ENCODE data around the gene SH3RF1. TPM values are rescaled to one million over a fixed set of nuclear protein-coding genes. Genes with fewer than 3 reads are reported as not detected.

The SH3RF1 gene
- total and polyA plus RNA-seq, 11 donors: 1.7 to 17.2 (median 8.9) TPM

DNA sequence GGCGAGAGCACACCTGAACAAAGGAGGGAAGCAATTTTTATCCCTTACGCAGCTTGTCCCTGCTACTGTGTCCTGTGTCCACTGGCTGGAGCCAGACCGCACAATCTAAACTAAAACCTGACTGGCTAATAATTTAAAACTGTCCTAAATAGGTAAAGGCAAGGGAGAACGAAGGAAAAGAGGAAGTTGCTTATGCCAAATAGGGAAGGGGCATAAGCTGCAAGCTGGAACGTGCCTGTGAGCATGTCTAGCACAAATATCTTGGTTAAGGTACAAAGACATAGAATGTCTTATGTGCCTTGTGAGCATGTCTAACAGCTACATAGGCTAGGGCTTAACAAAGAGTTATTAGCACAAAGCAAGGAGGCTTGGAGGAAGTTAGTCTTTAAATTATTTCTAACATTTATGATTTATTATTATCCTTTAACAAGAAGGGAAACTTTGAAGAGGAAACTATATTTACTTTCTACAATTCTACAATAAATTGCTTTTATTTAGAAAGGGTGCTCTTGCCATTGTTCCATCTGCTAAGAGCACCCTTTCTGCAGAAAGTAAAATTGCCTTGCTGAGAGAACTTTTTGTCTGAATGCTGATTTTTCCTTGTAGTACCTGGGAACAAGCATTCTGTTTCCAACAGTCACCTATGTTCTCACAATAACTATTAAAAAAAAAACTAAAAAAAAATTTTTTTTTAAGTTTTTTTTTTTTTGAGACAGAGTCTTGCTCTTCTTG lies 180.1 kb downstream of the SH3RF1 start:
- TF ChIP-seq, protein P1, sequence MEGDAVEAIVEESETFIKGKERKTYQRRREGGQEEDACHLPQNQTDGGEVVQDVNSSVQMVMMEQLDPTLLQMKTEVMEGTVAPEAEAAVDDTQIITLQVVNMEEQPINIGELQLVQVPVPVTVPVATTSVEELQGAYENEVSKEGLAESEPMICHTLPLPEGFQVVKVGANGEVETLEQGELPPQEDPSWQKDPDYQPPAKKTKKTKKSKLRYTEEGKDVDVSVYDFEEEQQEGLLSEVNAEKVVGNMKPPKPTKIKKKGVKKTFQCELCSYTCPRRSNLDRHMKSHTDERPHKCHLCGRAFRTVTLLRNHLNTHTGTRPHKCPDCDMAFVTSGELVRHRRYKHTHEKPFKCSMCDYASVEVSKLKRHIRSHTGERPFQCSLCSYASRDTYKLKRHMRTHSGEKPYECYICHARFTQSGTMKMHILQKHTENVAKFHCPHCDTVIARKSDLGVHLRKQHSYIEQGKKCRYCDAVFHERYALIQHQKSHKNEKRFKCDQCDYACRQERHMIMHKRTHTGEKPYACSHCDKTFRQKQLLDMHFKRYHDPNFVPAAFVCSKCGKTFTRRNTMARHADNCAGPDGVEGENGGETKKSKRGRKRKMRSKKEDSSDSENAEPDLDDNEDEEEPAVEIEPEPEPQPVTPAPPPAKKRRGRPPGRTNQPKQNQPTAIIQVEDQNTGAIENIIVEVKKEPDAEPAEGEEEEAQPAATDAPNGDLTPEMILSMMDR (IDR thresholded peaks at IDR 0.05): no peak
- TF ChIP-seq POLR2A (IDR thresholded peaks at IDR 0.05): no peak
- DNase-seq (no peak), ATAC-seq (no peak)
- H3K36me3 ChIP-seq: peaks cover 0 to 30% (median 8%) of the 10 kb centered on the region in 9 donors
- intact Hi-C loops (cut with DNase I): no loop called here
- WGBS, 4 donors: 93 to 97% (median 96%) methylated on average over 5 of the region's 5 CpGs
- H3K4me3 ChIP-seq: no peak overlapping the region
- H3K9me3 ChIP-seq: peaks cover 0 to 23% (median 14%) of the 10 kb centered on the region in 12 donors
- no peaks in the 10 kb centered on the region for H3K27me3 ChIP-seq
- no peak overlapping the region for H3K27ac ChIP-seq
- no peaks in the 10 kb centered on the region for H3K4me1 ChIP-seq

DNA sequence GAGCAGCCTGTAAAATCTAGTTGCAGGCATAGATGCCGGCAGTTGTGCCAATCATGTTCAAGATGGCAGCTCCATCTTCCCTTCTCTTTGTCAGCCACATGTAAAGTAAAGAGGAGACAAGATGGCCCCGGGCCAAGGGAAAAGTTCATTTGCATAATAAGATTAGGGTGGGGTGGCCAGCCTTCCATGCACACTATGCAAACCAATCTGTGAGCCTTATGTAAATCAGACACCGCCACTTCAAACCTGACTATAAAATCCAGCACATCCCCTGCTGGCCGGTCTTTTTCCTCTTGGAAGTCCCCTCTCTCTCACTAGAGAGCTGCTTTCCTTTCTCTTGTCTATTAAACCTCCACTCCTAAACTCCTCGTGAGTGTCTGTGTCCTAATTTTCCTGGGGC lies 181.8 kb downstream of the SH3RF1 start:
- Histone ChIP-seq H3K27ac (no peak overlapping the region), H3K9me3 (peaks cover 0 to 23% (median 14%) of the 10 kb centered on the region in 12 donors), H3K27me3 (no peaks in the 10 kb centered on the region), H3K4me3 (no peak overlapping the region), H3K36me3 (peaks cover 0 to 20% (median 0%) of the 10 kb centered on the region in 9 donors), H3K4me1 (no peaks in the 10 kb centered on the region)
- ATAC-seq: no peak
- intact Hi-C loops (cut with DNase I): no loop called here
- no peak for TF ChIP-seq POLR2A (IDR thresholded peaks at IDR 0.05)
- TF ChIP-seq, protein P1 (IDR thresholded peaks at IDR 0.05): no peak
- 93 to 95% (median 94%) methylated on average over 5 of the region's 5 CpGs for whole genome bisulfite sequencing, 4 donors
- no peak for DNase-seq

DNA sequence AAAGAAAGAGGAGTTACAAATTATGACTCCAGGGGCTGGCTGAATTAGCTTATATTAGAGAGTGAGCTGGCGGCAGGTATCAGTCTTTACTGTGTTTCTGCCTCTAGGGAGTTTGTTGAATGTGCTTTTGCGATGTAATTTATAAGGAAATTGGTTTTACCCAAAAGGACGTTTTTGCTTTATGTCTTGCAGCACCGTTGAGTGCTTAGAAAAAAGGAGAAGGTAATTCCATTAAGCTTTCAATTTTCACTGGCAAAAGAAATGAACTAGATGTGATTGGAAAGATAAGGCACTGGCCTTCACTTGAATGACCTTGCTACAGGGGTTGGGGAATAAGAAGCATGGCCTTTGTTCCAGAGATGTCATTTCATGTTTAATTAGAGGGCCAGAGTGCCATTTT lies 185.8 kb downstream of the SH3RF1 start:
- DNase-seq: no peak
- Histone ChIP-seq H3K27me3 (no peaks in the 10 kb centered on the region), H3K4me1 (peaks cover 0 to 21% (median 11%) of the 10 kb centered on the region in 12 donors), H3K9me3 (peaks cover 0 to 5% (median 0%) of the 10 kb centered on the region in 12 donors), H3K4me3 (no peak overlapping the region), H3K27ac (no peak overlapping the region), H3K36me3 (peaks cover 0 to 7% (median 0%) of the 10 kb centered on the region in 9 donors)
- ATAC-seq: no peak
- 88 to 91% (median 89%) methylated on average over 4 of the region's 4 CpGs for WGBS, 4 donors
- intact Hi-C loops (cut with DNase I): no loop called here
- TF ChIP-seq, protein P1 (IDR thresholded peaks at IDR 0.05): no peak
- no peak for TF ChIP-seq POLR2A (IDR thresholded peaks at IDR 0.05)

DNA sequence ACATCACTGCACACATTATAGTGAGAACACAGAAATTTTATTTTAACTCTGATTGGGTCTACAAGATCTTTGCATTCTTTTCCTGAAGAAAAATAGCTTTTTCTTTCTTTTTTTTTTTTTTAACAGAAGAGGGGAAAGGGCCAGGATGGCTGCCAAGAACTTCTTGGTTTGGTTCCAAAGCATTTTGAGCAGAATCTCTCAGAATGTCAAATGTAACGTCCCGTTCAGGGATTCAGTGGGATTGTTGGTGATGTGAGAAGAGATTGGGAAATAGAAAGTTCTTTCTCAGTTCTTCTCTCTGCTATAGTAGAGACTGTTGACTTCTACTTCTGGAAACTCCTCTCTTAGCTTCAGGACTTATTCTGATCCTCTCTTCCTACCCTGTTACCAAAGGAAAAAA lies 189.8 kb downstream of the SH3RF1 start:
- Histone ChIP-seq H3K4me3 (peak overlapping the region in 4 of 12 donors; percentile 13 to 32 (median 29)), H3K9me3 (no peaks in the 10 kb centered on the region), H3K27ac (peak overlapping the region; percentile 48 to 90 (median 70)), H3K27me3 (no peaks in the 10 kb centered on the region), H3K4me1 (peaks cover 0 to 29% (median 15%) of the 10 kb centered on the region in 12 donors), H3K36me3 (no peaks in the 10 kb centered on the region)
- intact Hi-C loops (cut with DNase I): no loop called here
- ATAC-seq (peak; percentile 40 to 65 (median 52)), DNase-seq (peak in 3 of 5 donors; percentile 50 to 65 (median 63))
- no peak for TF ChIP-seq POLR2A (IDR thresholded peaks at IDR 0.05)
- TF ChIP-seq, protein P1 (IDR thresholded peaks at IDR 0.05): no peak
- 35 to 47% (median 36%) methylated on average over 2 of the region's 2 CpGs for WGBS, 4 donors
